HG02884 (cell line): ENCODE data around the gene KHK.
"Not testable (repeated sequence)": the region's sequence is repeated elsewhere in the genome, so short reads cannot be mapped to it uniquely, and the experiment has no call there.

ENCODE experiments used
- ATAC-seq: cut with Tn5 transposase; IDR thresholded peaks from one replicate; pipeline ENCODE4 v1.9.1; 2021; ENCODE audit warnings: mild to moderate bottlenecking, moderate library complexity; ENCODE audit not compliant: unreplicated experiment

The KHK gene

DNA sequence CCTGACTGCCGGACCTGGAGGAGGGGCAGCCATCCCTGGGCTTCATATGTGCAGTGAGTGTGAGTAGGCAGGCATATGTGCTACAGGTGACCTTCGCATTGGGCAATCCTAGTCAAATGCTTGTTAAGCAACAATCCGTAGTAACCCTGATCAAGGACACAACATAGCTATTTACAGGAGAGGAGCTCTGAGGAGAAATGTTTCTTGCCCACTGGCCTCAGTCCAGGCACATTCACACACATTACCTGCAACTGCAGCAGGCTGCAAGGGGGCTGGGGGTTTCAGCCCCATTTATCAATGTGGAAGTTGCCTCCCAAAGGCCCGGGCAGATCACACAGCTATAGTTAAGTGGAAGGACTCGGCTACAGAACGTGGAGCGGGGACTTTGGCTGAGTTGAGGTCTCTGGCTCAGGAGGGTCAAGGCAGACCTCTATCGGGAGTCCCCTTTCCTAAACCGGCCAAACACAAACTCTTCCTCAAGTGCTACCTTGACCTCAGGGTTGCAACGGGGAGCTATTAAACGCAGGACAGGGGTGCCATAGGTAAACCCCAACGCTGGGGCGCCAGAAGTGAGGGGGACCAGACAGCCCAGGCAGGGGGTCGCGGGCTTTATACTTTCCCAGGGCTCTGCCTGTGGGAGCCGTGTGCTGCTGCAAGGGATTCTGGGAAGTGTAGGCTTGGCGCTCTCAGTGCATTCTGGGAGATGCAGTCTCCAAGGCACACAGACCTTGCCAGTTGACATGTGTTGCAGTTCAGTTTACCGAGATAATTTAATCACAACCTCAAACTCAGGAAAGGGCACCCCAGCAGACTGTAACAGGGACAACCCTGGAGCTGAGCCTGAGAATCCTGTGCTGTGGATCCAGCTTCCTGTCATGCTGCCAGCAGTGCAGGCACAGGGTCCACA is 9.4 kb downstream of the KHK start:
- ATAC-seq = no peak

DNA sequence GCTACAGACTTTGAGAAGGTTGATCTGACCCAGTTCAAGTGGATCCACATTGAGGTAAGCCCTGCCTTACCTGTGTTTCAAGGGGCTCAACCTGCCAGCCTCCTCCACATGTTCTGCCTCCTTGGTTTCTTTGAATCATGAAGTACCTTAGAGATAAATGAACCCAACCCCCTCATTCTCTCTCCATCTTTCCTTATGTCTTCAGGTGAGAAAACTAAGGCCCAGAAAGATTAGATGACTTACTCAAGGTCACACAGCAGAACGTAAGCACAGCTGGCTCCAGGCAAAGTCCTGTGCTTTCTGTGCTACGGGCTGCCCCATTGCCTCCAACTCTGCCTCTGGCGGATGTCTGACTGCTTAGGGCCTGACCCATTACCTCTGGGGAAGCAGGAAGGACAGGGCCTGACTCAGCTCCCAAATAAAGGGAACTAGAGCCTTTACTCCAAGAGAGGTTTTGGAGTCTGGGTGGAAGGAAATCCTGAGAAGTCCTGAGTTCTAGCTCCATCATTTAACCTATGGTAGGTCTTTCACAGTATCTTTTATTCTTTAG is 10.3 kb downstream of the KHK start:
- no peak for ATAC-seq

DNA sequence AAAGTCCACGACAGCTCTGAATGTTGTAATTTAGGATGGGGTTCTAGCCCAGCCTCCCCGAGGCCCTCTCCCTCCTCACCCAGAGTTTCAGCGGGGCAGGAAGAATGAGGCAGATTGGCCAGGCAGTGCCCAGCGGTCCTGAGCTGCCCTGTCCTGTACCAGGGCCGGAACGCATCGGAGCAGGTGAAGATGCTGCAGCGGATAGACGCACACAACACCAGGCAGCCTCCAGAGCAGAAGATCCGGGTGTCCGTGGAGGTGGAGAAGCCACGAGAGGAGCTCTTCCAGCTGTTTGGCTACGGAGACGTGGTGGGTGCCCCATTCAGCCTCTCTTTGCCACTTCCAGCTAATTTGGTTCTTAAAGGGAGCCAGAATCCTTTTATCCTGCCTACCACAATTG is 10.8 kb downstream of the KHK start:
- no peak for ATAC-seq

DNA sequence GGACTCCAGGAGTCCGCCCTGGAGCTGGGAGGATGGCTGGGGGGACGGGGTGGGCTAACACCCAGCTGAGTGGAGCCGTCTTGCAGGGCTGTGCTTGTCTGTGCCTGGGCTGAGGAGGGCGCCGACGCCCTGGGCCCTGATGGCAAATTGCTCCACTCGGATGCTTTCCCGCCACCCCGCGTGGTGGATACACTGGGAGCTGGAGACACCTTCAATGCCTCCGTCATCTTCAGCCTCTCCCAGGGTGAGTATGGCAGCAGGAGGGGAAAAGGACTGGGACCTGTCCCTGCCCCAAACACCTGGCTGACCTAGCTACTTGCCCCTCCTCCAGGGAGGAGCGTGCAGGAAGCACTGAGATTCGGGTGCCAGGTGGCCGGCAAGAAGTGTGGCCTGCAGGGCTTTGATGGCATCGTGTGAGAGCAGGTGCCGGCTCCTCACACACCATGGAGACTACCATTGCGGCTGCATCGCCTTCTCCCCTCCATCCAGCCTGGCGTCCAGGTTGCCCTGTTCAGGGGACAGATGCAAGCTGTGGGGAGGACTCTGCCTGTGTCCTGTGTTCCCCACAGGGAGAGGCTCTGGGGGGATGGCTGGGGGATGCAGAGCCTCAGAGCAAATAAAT is 12.9 kb downstream of the KHK start:
- no peak for ATAC-seq

DNA sequence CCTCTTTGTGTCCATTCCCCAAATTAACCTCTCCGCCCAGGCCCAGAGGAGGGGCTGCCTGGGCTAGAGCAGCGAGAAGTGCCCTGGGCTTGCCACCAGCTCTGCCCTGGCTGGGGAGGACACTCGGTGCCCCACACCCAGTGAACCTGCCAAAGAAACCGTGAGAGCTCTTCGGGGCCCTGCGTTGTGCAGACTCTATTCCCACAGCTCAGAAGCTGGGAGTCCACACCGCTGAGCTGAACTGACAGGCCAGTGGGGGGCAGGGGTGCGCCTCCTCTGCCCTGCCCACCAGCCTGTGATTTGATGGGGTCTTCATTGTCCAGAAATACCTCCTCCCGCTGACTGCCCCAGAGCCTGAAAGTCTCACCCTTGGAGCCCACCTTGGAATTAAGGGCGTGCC is 13.5 kb downstream of the KHK start:
- no peak for ATAC-seq

DNA sequence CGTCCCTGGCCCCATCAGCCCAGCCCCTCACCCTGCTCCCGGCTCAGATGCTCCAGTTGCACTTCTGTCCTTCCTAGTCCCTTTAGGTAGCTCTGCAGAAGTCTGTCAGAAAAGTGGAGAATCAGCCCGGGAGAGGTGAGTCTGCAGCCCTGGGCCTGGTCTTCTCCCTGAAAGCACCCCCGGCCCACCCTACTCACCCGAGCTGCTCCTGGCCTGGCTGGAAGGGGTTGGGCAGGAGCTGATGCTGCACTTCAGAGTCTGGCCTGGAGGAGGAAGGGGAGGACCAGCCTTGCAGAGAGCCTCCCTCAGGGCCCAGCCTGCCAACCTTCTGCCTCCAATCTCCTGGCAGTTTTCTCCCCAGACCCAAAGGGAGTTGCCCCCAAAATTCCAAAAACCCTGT is 15.8 kb downstream of the KHK start:
- ATAC-seq = no peak

DNA sequence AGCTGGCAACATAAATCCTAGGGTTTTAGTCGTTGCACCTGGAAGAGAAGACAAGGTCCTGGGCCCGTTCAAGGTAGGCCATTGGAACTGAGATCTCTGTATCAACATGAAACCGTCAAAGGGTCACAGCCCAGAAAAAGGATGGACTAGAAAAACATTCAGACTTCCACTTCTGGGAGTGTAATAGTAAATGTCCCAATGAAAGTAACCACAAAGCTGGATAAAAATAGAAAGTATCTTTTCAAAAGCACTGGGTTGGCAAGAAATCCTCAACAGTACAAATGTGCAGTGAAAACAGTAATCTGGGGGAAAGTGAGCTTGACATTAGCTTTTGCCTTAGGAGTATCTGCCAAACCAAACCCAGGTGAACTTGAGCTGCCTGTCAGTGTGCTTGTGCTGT is 19.4 kb downstream of the KHK start:
- ATAC-seq = no peak

DNA sequence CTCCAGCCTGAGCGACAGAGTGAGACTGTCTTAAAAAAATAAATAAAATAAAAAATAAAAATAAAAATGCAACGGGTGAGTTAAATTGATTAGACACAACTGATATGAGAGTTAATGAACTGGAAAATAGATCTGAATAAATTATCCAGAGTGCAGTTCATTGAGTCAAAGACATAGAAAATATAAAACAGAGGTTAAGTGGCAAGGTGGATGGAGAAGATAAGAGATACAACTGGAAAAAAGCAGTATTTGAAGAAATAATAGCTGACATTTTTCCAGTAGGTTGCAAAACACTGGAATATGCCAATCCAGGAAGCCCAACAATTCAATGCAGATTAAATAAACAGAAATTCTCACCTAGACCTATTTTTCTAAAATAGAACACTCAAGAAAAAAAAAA is 21.6 kb downstream of the KHK start:
- ATAC-seq = no peak

DNA sequence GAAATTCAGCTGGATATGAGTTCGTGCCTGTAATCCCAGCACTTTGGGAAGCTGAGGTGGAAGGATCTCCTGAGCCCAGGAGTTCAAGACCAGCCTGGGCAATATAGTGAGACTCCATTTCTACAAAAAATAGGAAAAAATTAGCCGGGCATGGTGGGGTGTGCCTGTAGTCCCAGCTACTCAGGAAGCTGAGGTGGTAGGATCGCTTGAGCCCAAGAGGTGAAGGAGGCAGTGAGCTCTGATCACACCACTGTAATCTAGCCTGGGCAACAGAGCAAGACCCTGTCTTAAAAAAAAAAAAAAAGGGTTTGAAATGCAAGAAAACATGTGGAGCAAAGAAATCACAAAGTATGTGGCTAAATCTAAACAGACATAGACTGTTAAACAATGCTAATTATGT is 22.5 kb downstream of the KHK start:
- no peak for ATAC-seq

DNA sequence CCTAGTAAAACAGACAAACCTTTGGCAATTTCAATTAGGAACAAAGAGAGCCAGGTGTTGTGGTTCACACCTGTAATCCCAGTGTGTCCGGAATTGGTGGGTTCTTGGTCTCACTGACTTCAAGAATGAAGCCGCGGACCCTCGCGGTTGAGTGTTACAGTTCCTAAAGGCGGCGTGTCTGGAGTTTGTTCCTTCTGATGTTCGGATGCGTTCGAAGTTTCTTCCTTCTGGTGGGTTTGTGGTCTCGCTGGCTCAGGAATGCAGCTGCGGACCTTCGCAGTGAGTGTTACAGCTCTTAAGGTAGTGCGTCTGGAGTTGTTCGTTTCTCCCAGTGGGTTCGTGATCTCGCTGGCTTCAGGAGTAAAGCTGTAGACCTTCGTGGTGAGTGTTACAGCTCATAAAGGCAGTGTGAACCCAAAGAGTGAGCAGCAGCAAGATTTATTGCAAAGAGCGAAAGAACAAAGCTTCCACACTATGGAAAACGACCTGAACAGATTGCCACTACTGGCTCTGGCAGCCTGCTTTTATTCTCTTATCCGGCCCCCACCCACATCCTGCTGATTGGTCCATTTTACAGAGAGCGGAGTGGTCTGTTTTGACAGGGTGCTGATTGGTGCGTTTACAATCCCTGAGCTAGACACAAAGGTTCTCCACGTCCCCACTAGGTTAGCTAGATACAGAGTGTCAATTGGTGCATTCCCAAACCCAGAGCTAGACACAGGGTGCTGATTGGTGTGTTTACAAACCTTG is 24.2 kb downstream of the KHK start:
- ATAC-seq = not testable (repeated sequence)

DNA sequence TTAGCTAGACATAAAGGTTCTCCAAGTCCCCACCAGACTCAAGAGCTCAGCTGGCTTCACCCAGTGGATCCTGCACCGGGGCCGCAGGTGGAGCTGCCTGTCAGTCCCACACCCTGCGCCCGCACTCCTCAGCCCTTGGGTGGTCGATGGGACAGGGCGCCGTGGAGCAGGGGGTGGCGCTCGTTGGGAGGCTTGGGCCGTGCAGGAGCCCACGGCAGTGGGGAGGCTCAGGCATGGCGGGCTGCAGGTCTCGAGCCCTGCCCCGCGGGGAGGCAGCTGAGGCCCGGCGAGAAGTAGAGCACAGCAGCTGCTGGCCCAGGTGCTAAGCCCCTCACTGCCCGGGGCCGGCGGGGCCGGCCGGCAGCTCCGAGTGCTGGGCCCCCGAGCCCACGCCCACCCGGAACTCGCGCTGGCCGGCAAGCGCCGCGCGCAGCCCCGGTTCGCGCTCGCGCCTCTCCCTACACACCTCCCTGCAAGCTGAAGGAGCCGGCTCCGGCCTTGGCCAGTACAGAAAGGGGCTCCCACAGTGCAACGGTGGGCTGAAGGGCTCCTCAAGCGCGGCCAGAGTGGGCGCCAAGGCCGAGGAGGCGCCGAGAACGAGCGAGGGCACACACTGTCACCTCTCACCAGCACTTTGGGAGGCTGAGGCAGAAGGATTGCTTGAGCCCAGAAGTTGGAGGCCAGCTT is 25.0 kb downstream of the KHK start:
- ATAC-seq = not testable (repeated sequence)

DNA sequence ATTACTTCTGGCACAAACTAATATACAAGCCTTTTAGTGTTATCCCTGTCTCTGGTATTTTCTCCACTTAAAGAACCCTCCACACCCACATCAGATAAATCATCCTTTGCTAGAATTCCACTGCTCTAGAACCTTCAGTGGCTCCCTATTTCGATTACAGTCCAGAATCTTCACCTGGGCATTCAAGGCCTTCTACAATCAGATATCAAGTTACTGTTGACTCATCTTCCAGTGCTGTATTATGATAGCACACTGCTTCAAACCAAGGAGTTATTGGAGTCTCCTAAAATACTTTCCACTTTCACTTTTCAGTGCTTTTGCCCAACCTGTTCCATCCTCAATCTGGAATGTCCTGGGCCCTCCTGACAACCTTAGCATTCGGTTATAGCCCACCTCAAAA is 28.9 kb downstream of the KHK start:
- no peak for ATAC-seq

DNA sequence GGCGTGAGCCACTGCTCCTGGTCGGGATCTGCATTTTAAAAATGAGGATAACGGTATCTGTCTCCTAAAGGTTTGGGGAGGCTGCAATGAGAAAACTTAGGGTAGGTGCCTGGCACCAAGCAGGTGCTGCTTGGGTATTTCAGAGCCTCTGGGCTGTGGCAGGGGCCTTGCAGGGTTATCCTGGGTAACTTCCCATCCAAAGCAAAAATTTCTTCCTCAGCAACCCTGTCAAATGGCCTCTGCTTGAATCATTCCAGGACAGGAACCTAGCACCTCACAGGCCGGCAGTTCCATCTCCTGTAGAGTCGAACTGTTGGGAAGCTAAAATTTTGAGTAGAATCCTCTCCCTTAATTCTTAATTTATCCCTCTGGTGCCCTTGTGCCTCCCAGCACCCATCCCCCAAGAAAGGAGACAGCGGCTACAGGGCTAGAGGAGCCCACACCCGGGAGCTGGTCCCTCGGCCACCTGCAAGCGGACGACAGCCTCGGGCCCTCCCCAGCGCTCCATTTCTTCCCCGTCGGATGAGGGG is 31.5 kb downstream of the KHK start:
- ATAC-seq = no peak

DNA sequence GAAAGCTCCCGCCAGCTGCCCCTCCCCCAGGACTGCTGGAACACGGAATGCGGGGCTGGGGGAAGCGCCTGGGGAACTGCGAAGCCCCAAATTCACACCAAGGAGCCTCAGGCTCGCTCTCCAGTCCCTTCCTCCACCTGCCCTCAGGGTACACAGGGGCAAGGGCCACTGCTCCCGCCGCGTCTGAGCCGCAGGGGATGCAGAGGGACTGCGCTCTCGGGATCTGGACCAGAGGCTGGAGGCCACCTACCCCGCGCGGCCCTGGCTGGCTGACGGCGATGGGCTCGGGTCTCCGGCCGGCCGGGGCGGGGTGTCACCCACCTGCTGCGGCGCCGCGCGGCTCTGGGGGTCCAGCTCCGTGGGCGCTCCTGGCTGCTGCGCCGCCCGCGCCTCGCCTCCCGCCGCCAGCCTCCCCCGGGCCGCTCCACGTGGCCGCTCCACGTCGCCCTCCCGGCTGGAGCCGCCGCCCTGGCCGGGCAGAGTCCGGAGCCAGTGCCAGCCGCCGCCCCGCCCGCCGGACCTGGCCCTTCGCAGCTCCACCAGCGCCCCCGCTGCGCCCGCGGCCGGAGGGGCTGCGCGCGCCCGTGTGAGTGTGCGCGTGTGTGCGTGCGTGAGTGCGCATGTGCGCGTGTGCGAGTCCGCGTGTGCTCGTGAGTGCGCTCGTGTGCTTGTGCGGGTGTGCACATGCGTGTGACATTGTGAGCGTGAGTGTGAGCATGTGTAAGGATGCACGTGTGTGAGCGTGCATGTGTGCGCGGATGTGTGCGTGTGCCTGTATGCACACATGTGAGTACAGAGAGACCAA is 32.2 kb downstream of the KHK start, which contains the start of gene CGREF1:
Gene CGREF1, minus strand, starts transcription at position 604 of the 805 bp plus-strand sequence. CDS start 14,762 bp downstream, outside the sequence.
- no peak for ATAC-seq

DNA sequence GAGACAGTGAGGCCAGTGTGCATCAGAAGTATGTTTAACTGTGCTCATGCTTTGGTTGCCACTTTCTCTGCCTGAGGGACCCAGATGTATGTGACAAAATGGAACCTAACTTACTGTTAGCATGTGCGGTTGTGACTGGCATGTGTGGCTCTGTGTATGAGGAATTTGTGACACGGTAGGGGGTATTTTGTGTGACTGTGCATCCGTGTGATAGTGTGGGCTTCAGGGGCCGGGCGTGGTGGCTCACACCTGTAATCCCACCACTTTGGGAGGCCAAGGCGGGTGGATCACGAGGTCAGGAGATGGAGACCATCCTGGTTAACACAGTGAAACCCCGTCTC is 32.7 kb downstream of the KHK start:
- ATAC-seq = not testable (repeated sequence)

DNA sequence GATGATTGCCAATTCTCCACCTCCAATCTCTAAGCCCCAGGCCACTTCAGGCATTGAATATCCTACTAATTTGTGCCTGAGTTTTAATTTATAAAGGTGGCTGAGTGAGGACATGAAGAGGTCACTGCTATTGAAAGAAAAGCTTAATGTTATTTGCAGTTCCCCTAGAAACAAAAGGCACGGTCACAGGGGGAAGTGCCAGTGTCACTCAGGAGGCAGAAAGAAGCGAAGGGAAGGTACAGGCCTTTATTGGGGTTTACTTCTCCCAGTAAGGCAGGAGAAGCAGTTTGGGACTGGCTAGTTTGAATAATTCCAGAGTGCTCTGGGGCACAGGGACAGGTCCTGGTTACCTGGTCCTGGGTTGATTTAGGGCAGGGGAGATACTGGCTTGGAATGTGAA is 35.3 kb downstream of the KHK start:
- no peak for ATAC-seq

DNA sequence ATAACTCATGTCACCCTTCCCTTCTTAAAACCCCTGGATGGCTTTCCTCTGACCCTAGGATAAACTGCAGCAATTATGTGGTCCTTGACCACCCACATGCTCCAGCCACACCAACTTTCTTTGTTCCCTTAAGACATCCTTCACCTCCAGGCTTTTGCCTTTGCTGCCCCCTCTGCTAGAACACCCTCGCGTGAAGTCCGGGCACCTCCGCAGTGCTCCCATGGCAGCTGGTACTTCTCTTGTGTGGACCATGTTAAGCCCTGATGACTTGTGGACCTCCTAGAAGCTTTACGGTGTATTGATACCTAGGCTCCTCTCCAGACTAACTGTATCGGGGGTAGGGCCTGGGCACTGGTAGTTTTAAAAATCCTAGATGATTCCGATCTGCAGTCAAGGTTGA is 36.2 kb downstream of the KHK start:
- no peak for ATAC-seq

DNA sequence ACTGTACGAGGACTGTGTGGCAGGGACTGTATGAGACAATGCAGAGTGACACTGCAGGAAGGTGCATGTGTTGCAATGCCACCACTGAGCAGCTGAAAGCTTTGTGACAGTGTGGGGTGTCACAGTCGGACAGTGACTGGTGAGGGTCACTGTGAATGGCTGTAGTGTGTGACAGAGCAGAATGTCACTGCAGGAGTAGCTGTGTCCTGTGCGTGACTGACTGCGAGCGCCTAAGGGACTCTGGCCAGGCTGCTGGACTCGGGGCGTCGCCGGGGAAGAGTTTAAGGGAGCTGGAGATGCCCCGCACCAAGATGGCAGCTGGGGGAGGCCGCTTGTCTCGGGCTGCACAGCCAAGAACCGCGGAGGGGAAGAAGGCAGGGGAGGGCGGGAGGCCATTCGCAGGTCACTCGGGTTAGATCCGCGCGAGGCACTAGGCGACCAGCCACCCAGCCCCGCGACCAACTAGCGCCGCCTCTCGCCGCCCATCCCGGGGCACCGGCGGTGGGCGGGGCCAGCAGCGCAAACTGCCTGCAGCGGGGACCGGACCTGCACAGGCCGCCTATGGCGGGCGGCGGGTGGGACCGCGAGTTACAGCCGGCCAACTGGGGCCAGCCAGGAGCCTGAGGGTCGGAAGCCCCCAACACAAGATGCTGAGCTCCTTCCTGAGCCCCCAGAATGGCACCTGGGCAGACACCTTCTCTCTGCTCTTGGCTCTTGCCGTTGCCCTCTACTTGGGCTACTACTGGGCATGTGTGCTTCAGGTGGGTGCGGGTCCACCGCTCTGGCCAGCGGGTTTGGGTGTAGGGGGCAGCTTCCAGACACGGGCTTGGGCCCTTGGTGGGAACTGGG is 37.0 kb downstream of the KHK start, which contains the start of gene ABHD1:
Gene ABHD1, plus strand, starts transcription at position 514 of the 849 bp plus-strand sequence. Its CDS starts 134 bp downstream, at position 648.
- ATAC-seq = no peak

DNA sequence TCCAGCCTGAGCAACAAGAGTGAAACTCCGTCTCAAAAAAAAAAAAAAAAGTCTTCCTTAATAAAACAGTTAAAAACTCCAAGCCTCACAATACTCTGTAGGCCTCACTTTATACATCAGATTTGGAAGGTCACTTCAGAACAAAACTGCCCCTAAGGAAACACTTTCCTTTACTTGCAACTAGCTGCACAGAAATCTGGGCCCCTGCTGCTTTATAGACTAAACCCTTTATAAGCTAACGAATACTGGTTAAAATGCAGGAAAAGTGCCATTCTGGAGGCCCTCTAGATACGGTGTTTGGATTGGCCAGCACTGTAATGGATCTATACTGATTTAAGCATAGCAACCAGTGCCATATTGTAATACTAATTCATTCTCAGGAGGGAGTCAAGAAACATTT is 38.5 kb downstream of the KHK start:
- ATAC-seq = no peak
